GM11168 (cell line): Measurements from ENCODE around the gene SPEN.
"Not testable (repeated sequence)": the region's sequence is repeated elsewhere in the genome, so short reads cannot be mapped to it uniquely, and the experiment has no call there.

Experiments used
- in situ Hi-C: fragments of 300-500 bp; cut with MboI; formaldehyde crosslinking; loops from one replicate; pipeline ENCODE4 v1.12.0; 2022; ENCODE audit warnings: low sequenced_read_pairs; ENCODE audit not compliant: unreplicated experiment

Gene SPEN

GRCh38 chr1:15847100-15847892 is at the start of gene SPEN:
Gene SPEN, plus strand, starts transcription at chr1:15847707. Its CDS starts 361 bp downstream, at chr1:15848068.
- in situ Hi-C loops: no loop called here

- in situ Hi-C loops: no loop called here
Measured at GRCh38 chr1:15799004-15799867, 48.3 kb upstream of the SPEN start.

- in situ Hi-C loops: loop anchor here (10.0 kb wide), 1 partner anchor 135 kb away; no protein-coding TSS in a partner anchor
Measured at GRCh38 chr1:15799928-15800835, 47.3 kb upstream of the SPEN start.

- in situ Hi-C loops: loop anchor here (10.0 kb wide), 1 partner anchor 132 kb away; no protein-coding TSS in a partner anchor
Measured at GRCh38 chr1:15802234-15802965, 45.1 kb upstream of the SPEN start.

- in situ Hi-C loops: loop anchor here (10.0 kb wide), 1 partner anchor 131 kb away; no protein-coding TSS in a partner anchor
Measured at GRCh38 chr1:15803380-15803779, 44.1 kb upstream of the SPEN start.

GRCh38 chr1:15804060-15804459 is 43.4 kb upstream of the SPEN start:
- in situ Hi-C loops: loop anchor here (10.0 kb wide), 1 partner anchor 131 kb away; no protein-coding TSS in a partner anchor

GRCh38 chr1:15807121-15807520 is 40.4 kb upstream of the SPEN start:
- in situ Hi-C loops: loop anchor here (10.0 kb wide), 1 partner anchor 128 kb away; no protein-coding TSS in a partner anchor

GRCh38 chr1:15807549-15807948 is 40.0 kb upstream of the SPEN start, which contains the start of gene UQCRHL:
Gene UQCRHL, minus strand, starts transcription at chr1:15807649. Its CDS starts 0 bp downstream, at chr1:15807649.
- in situ Hi-C loops: loop anchor here (10.0 kb wide), 1 partner anchor 127 kb away; no protein-coding TSS in a partner anchor

GRCh38 chr1:15808955-15809354 is 38.6 kb upstream of the SPEN start:
- in situ Hi-C loops: loop anchor here (10.0 kb wide), 1 partner anchor 126 kb away; no protein-coding TSS in a partner anchor

GRCh38 chr1:15810073-15810472 is 37.4 kb upstream of the SPEN start:
- in situ Hi-C loops: loop anchor here (10.0 kb wide), 1 partner anchor 185 kb away; no protein-coding TSS in a partner anchor

- in situ Hi-C loops: loop anchor here (10.0 kb wide), 1 partner anchor 178 kb away; no protein-coding TSS in a partner anchor
Measured at GRCh38 chr1:15816674-15817073, 30.8 kb upstream of the SPEN start.

- in situ Hi-C loops: no loop called here
Measured at GRCh38 chr1:15820478-15820877, 27.0 kb upstream of the SPEN start.

- in situ Hi-C loops: no loop called here
Measured at GRCh38 chr1:15825800-15826199, 21.7 kb upstream of the SPEN start.

GRCh38 chr1:15826810-15827507 is 20.5 kb upstream of the SPEN start:
- in situ Hi-C loops: no loop called here

- in situ Hi-C loops: not testable (repeated sequence)
Measured at GRCh38 chr1:15827567-15827966, 19.9 kb upstream of the SPEN start.

GRCh38 chr1:15828931-15829330 is 18.6 kb upstream of the SPEN start:
- in situ Hi-C loops: not testable (repeated sequence)

GRCh38 chr1:15830258-15830657 is 17.2 kb upstream of the SPEN start:
- in situ Hi-C loops: no loop called here

- in situ Hi-C loops: no loop called here
Measured at GRCh38 chr1:15833069-15833679, 14.3 kb upstream of the SPEN start.
